ENCODE data around the gene TNFAIP6. TPM values are rescaled to one million over a fixed set of nuclear protein-coding genes. Genes with fewer than 3 reads are reported as not detected.

The TNFAIP6 gene
- total RNA-seq, 3 donors from 2014 or later (not counting 1 experiment from before 2014, with no cell fraction given), result 0.83 TPM; not detected in 2

GRCh38 chr2:151361674-151362370 lies 4.4 kb downstream of the TNFAIP6 start:
- Histone ChIP-seq H3K9me3 (ENCODE audit: control insufficient read depth, insufficient read depth, low read length) (no peaks in the 10 kb centered on the region), H3K27me3 (ENCODE audit: control insufficient read depth, insufficient read depth, low read length) (no peaks in the 10 kb centered on the region), H3K36me3 (ENCODE audit: control insufficient read depth, insufficient read depth, low read length) (no peaks in the 10 kb centered on the region), H3K27ac (ENCODE audit: low read length) (no peak overlapping the region), H3K4me1 (ENCODE audit: control insufficient read depth, insufficient read depth, low read length) (no peaks in the 10 kb centered on the region), H3K4me3 (ENCODE audit: low read length) (no peak overlapping the region)
- DNase-seq (no peak), ATAC-seq (no peak)
- 80% methylated on average over 3 of the region's 3 CpGs for WGBS (ENCODE audit: insufficient coverage)
- peaks cover 8 to 11% of the 10 kb centered on the region in 2 donors for H3K27me3 Mint-ChIP-seq (ENCODE audit: low read depth in 2 of 2)
- TF ChIP-seq, protein P1, sequence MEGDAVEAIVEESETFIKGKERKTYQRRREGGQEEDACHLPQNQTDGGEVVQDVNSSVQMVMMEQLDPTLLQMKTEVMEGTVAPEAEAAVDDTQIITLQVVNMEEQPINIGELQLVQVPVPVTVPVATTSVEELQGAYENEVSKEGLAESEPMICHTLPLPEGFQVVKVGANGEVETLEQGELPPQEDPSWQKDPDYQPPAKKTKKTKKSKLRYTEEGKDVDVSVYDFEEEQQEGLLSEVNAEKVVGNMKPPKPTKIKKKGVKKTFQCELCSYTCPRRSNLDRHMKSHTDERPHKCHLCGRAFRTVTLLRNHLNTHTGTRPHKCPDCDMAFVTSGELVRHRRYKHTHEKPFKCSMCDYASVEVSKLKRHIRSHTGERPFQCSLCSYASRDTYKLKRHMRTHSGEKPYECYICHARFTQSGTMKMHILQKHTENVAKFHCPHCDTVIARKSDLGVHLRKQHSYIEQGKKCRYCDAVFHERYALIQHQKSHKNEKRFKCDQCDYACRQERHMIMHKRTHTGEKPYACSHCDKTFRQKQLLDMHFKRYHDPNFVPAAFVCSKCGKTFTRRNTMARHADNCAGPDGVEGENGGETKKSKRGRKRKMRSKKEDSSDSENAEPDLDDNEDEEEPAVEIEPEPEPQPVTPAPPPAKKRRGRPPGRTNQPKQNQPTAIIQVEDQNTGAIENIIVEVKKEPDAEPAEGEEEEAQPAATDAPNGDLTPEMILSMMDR (IDR thresholded peaks at IDR 0.05), result no peak
- H3K9me3 Mint-ChIP-seq, result no peaks in the 10 kb centered on the region
- H3K4me3 Mint-ChIP-seq, result no peak overlapping the region
- intact Hi-C loops (cut with micrococcal nuclease), result no loop called here
- no peak overlapping the region for H3K27ac Mint-ChIP-seq
- no peaks in the 10 kb centered on the region for H3K4me1 Mint-ChIP-seq
- no peaks in the 10 kb centered on the region for H3K36me3 Mint-ChIP-seq

DNA sequence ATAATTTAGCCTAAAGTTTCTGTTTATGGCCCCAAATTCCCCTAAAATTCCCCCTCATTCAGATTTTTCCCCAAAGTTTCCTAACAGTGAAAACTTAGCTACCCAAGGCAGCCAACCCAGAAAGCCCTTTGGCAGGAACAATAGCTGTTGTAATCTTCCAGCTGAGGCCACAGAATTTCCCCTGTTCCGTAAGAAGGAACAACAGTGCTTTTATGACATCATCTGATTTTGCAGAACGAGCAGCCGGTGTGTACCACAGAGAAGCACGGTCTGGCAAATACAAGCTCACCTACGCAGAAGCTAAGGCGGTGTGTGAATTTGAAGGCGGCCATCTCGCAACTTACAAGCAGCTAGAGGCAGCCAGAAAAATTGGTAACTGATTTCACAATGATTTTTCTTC lies 6.3 kb downstream of the TNFAIP6 start:
- Histone ChIP-seq H3K4me3 (ENCODE audit: low read length) (no peak overlapping the region), H3K9me3 (ENCODE audit: control insufficient read depth, insufficient read depth, low read length) (no peaks in the 10 kb centered on the region), H3K27me3 (ENCODE audit: control insufficient read depth, insufficient read depth, low read length) (no peaks in the 10 kb centered on the region), H3K4me1 (ENCODE audit: control insufficient read depth, insufficient read depth, low read length) (no peaks in the 10 kb centered on the region), H3K36me3 (ENCODE audit: control insufficient read depth, insufficient read depth, low read length) (no peaks in the 10 kb centered on the region), H3K27ac (ENCODE audit: low read length) (no peak overlapping the region)
- Mint-ChIP-seq H3K4me3 (no peak overlapping the region), H3K9me3 (no peaks in the 10 kb centered on the region), H3K27me3 (ENCODE audit: low read depth in 2 of 2) (peaks cover 3 to 10% of the 10 kb centered on the region in 2 donors), H3K36me3 (no peaks in the 10 kb centered on the region), H3K27ac (no peak overlapping the region), H3K4me1 (no peaks in the 10 kb centered on the region)
- 52% methylated on average over 8 of the region's 8 CpGs for WGBS (ENCODE audit: insufficient coverage)
- intact Hi-C loops (cut with micrococcal nuclease), result no loop called here
- ATAC-seq (peak in 1 of 3 donors; percentile 71), DNase-seq (peak in 1 of 2 donors; percentile 7)
- TF ChIP-seq, protein P1 (IDR thresholded peaks at IDR 0.05), result no peak

GRCh38 chr2:151367571-151367970 lies 10.2 kb downstream of the TNFAIP6 start:
- no peak for DNase-seq
- intact Hi-C loops (cut with micrococcal nuclease), result no loop called here
- TF ChIP-seq, protein P1 (IDR thresholded peaks at IDR 0.05), result no peak
- Histone ChIP-seq H3K36me3 (ENCODE audit: control insufficient read depth, insufficient read depth, low read length) (no peaks in the 10 kb centered on the region), H3K4me1 (ENCODE audit: control insufficient read depth, insufficient read depth, low read length) (no peaks in the 10 kb centered on the region), H3K4me3 (ENCODE audit: low read length) (no peak overlapping the region), H3K9me3 (ENCODE audit: control insufficient read depth, insufficient read depth, low read length) (no peaks in the 10 kb centered on the region), H3K27me3 (ENCODE audit: control insufficient read depth, insufficient read depth, low read length) (no peaks in the 10 kb centered on the region), H3K27ac (ENCODE audit: low read length) (no peak overlapping the region)
- Mint-ChIP-seq H3K4me3 (no peak overlapping the region), H3K36me3 (no peaks in the 10 kb centered on the region), H3K4me1 (no peaks in the 10 kb centered on the region), H3K9me3 (no peaks in the 10 kb centered on the region), H3K27ac (no peak overlapping the region), H3K27me3 (ENCODE audit: low read depth in 2 of 2) (peaks cover 0 to 9% of the 10 kb centered on the region in 2 donors)
- WGBS (ENCODE audit: insufficient coverage), result 93% methylated on average over 2 of the region's 2 CpGs
- no peak for ATAC-seq

DNA sequence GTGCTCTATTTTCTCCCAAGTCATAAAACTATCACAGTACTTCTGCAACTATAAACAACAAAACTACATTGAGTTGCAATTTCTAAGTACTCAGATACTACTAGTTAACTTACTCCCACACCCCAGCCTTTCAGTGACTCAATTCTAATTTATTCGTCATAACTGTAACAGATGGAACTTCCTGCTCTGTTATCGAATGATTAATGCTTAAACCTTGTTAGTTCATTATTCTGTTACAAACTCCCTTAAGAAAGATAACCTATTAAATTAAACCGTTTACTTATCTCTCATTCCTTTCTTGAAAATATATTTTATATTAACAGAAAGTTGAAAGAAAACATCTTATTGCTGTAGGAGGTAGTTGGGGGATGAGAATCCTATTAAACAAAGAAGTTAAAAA lies 17.0 kb downstream of the TNFAIP6 start:
- intact Hi-C loops (cut with micrococcal nuclease), result no loop called here
- peaks cover 0 to 3% of the 10 kb centered on the region in 2 donors for H3K27me3 Mint-ChIP-seq (ENCODE audit: low read depth in 2 of 2)
- H3K9me3 Mint-ChIP-seq, result no peaks in the 10 kb centered on the region
- ATAC-seq, result no peak
- no peaks in the 10 kb centered on the region for H3K4me1 Mint-ChIP-seq
- no peaks in the 10 kb centered on the region for H3K4me1 ChIP-seq (ENCODE audit: control insufficient read depth, insufficient read depth, low read length)
- no peak overlapping the region for H3K27ac ChIP-seq (ENCODE audit: low read length)
- no peak for DNase-seq
- H3K4me3 Mint-ChIP-seq, result no peak overlapping the region
- H3K27ac Mint-ChIP-seq, result no peak overlapping the region
- no peaks in the 10 kb centered on the region for H3K36me3 ChIP-seq (ENCODE audit: control insufficient read depth, insufficient read depth, low read length)
- TF ChIP-seq, protein P1 (IDR thresholded peaks at IDR 0.05), result no peak
- WGBS (ENCODE audit: insufficient coverage), result 16% methylated on average over 2 of the region's 3 CpGs
- H3K9me3 ChIP-seq (ENCODE audit: control insufficient read depth, insufficient read depth, low read length), result no peaks in the 10 kb centered on the region
- H3K36me3 Mint-ChIP-seq, result no peaks in the 10 kb centered on the region
- H3K27me3 ChIP-seq (ENCODE audit: control insufficient read depth, insufficient read depth, low read length), result no peaks in the 10 kb centered on the region
- H3K4me3 ChIP-seq (ENCODE audit: low read length), result no peak overlapping the region

Data from natural killer cell (primary cell).